Ovary (tissue), 9 donors: ENCODE results near the gene SLC23A2. TPM values are rescaled to one million over a fixed set of nuclear protein-coding genes. Genes with fewer than 3 reads are reported as not detected.

ENCODE experiments used
- DNase-seq, 5 donors: peaks; one replicate each; pipeline ENCODE4 v3.0.0-alpha.2; 2019 to 2020
- H3K27ac ChIP-seq, 2 donors: fragments of 200-600 bp; one replicate each; pipeline versions ENCODE4 v1.5.1 to v1.8.0; 2019 to 2022
- H3K27me3 ChIP-seq: fragments of 200-600 bp; one replicate; pipeline ENCODE4 v1.8.0; 2022
- H3K36me3 ChIP-seq: fragments of 200-600 bp; sonication (generic); one replicate; pipeline ENCODE4 v1.5.1; 2019
- H3K4me1 ChIP-seq: one replicate; pipeline ENCODE4 v1.8.1; 2013; ENCODE audit warnings: mild to moderate bottlenecking, moderate library complexity; ENCODE audit not compliant: insufficient read depth
- H3K4me3 ChIP-seq: fragments of 200-600 bp; sonication (generic); one replicate; pipeline ENCODE4 v1.5.1; 2017
- H3K9me3 ChIP-seq, 2 donors: fragments of 200-600 bp in 1 of 2; sonication (generic) in 1 of 2; one replicate each; pipeline versions ENCODE4 v1.5.1 to v1.8.1; 2013 to 2019; ENCODE audit warnings: mild to moderate bottlenecking in 1 of 2, moderate library complexity in 1 of 2
- CTCF ChIP-seq, 3 donors: fragments of 450-650 bp in 2 of 3; fragments of 200-600 bp in 1 of 3; IDR thresholded peaks; one replicate each; pipeline versions ENCODE4 v1.5.1 to v1.8.0; 2016 to 2022; ENCODE audit warnings: antibody characterized with exemption in 3 of 3, mild to moderate bottlenecking in 1 of 3
- EP300 ChIP-seq: sonication (generic); formaldehyde crosslinking; IDR thresholded peaks from one replicate; pipeline ENCODE4 v1.6.1; 2017; ENCODE audit warnings: antibody characterized with exemption
- POLR2A ChIP-seq: fragments of 450-650 bp; IDR thresholded peaks from one replicate; pipeline ENCODE4 v1.6.1; 2017; ENCODE audit warnings: antibody characterized with exemption, mild to moderate bottlenecking, moderate library complexity
- WGBS, 3 donors: extraction: QIAGEN DNeasy Blood & Tissue Kit in 1 of 3; methylation state at CpG; one replicate each; pipeline versions ENCODE4 v1.1.5 to v1.1.7; 2013 to 2017; 5-methylcytosine and 5-hydroxymethylcytosine counted together
- intact Hi-C, 4 donors: fragments of 100-400 bp; cut with DNase I; formaldehyde crosslinking; loops; one replicate each; pipeline versions ENCODE4 v1.11.0 to v1.15.1; 2022 to 2023
- polyA plus RNA-seq, 2 donors: library from polyadenylated mRNA; stranded (reverse); fragments of 200-250 nt in 1 of 2; fragments of 350-450 nt in 1 of 2; fragmentation: Illumina TruSeq in 1 of 2; extraction: RNeasy Lipid Tissue Mini Kit (QIAGEN cat#74804) in 1 of 2; gene quantifications; one replicate each; pipeline ENCODE4 v1.2.3, GENCODE V29; 2013 to 2014
- total RNA-seq, 7 donors: library from RNA; depleted of rRNA in 2 of 7; stranded (reverse); fragments of >200 nt in 2 of 7; fragmentation: NEBNext Ultra II Directional in 3 of 7; extraction: Animal tissue kit (Norgen Biotek cat#: 25700) in 3 of 7; gene quantifications; one replicate each; pipeline versions ENCODE4 v1.1.0 to v1.2.4, GENCODE V29; 2016 to 2023
- donor health status: DM: no; HTN: no; CAD: no; lungs with moderate emphysema.
- donor health status: DM: no; HTN: no; CAD: no.
- donor health status: Bipolar disorder and iron deficiency.
- donor health status: DM: yes; HTN: yes; CAD: no.
- donor health status: DM: no; HTN: no; CAD: no.
- donor health status: DM: yes; HTN: yes; CAD: no.

SLC23A2 gene
- total and polyA plus RNA-seq, 9 donors = 28.7 to 95.6 (median 61.0) TPM

GRCh38 chr20:4897600-4897999, 103.7 kb downstream of the SLC23A2 start:
- H3K4me1 ChIP-seq = peaks cover 8% of the 10 kb centered on the region
- DNase-seq = no peak
- intact Hi-C loops = no loop called here
- no peaks in the 10 kb centered on the region for H3K27me3 ChIP-seq
- H3K4me3 ChIP-seq = no peak overlapping the region
- H3K27ac ChIP-seq = no peak overlapping the region
- WGBS, 3 donors = 81 to 92% (median 90%) methylated on average over 4 of the region's 4 CpGs
- H3K9me3 ChIP-seq = no peaks in the 10 kb centered on the region
- no peak for TF ChIP-seq CTCF (IDR thresholded peaks at IDR 0.05)
- TF ChIP-seq POLR2A = no peak
- no peak for TF ChIP-seq EP300
- no peaks in the 10 kb centered on the region for H3K36me3 ChIP-seq

GRCh38 chr20:4896971-4897497, 104.3 kb downstream of the SLC23A2 start:
- H3K4me1 ChIP-seq = peaks cover 9% of the 10 kb centered on the region
- no peak overlapping the region for H3K27ac ChIP-seq
- intact Hi-C loops = no loop called here

GRCh38 chr20:4896119-4896702, 105.1 kb downstream of the SLC23A2 start:
- Histone ChIP-seq H3K36me3 (no peaks in the 10 kb centered on the region), H3K9me3 (no peaks in the 10 kb centered on the region), H3K4me1 (peaks cover 10% of the 10 kb centered on the region), H3K27me3 (no peaks in the 10 kb centered on the region), H3K4me3 (no peak overlapping the region), H3K27ac (no peak overlapping the region)
- DNase-seq = no peak
- 86 to 89% (median 87%) methylated on average over 16 of the region's 16 CpGs for WGBS, 3 donors
- TF ChIP-seq CTCF (IDR thresholded peaks at IDR 0.05) = no peak
- TF ChIP-seq POLR2A = no peak
- no peak for TF ChIP-seq EP300
- intact Hi-C loops = no loop called here

More at GRCh38 chr20:4896971-4897497, 104.3 kb downstream of the SLC23A2 start:
- Histone ChIP-seq H3K9me3 (no peaks in the 10 kb centered on the region), H3K36me3 (no peaks in the 10 kb centered on the region), H3K4me3 (no peak overlapping the region), H3K27me3 (no peaks in the 10 kb centered on the region)
- 88 to 91% (median 89%) methylated on average over 9 of the region's 9 CpGs for WGBS, 3 donors
- TF ChIP-seq POLR2A = no peak
- TF ChIP-seq EP300 = no peak
- TF ChIP-seq CTCF (IDR thresholded peaks at IDR 0.05) = no peak
- no peak for DNase-seq

- H3K27me3 ChIP-seq = no peaks in the 10 kb centered on the region
- peaks cover 10% of the 10 kb centered on the region for H3K4me1 ChIP-seq
- no peaks in the 10 kb centered on the region for H3K9me3 ChIP-seq
- 80 to 87% (median 86%) methylated on average over 8 of the region's 8 CpGs for WGBS, 3 donors
- no peak overlapping the region for H3K27ac ChIP-seq
- no peaks in the 10 kb centered on the region for H3K36me3 ChIP-seq
- no peak for DNase-seq
- no peak for TF ChIP-seq EP300
- no peak for TF ChIP-seq CTCF (IDR thresholded peaks at IDR 0.05)
- H3K4me3 ChIP-seq = no peak overlapping the region
- intact Hi-C loops = no loop called here
Observed at GRCh38 chr20:4894981-4895381, 106.3 kb downstream of the SLC23A2 start.
